HG03196 (cell line): ENCODE results near the gene CLCN2.
A peak's percentile ranks its signal among the peaks of the same experiment; 100 is the strongest.
"Not testable (repeated sequence)": the region's sequence is repeated elsewhere in the genome, so short reads cannot be mapped to it uniquely, and the experiment has no call there.

ENCODE experiments used
- ATAC-seq: cut with Tn5 transposase; IDR thresholded peaks from one replicate; pipeline ENCODE4 v1.9.1; 2021; ENCODE audit not compliant: unreplicated experiment

The CLCN2 gene

GRCh38 chr3:184346480-184347190 is 14.8 kb downstream of the CLCN2 start:
- ATAC-seq, result no peak

- ATAC-seq, result no peak
These were observed 15.9 kb downstream of the CLCN2 start for GRCh38 chr3:184345317-184346144.

GRCh38 chr3:184344579-184345316 is 16.7 kb downstream of the CLCN2 start:
- ATAC-seq, result no peak

- ATAC-seq, result no peak
These were observed 18.1 kb downstream of the CLCN2 start for GRCh38 chr3:184343200-184343876.

GRCh38 chr3:184341925-184342324 is 19.5 kb downstream of the CLCN2 start:
- no peak for ATAC-seq

GRCh38 chr3:184339451-184340135 is 21.8 kb downstream of the CLCN2 start:
- ATAC-seq, result not testable (repeated sequence)

- ATAC-seq, result no peak
These were observed 22.4 kb downstream of the CLCN2 start for GRCh38 chr3:184339001-184339400.

GRCh38 chr3:184338511-184338945 is 22.9 kb downstream of the CLCN2 start:
- ATAC-seq, result no peak

- no peak for ATAC-seq
These were observed 23.4 kb downstream of the CLCN2 start for GRCh38 chr3:184337981-184338380.

- no peak for ATAC-seq
These were observed 24.0 kb downstream of the CLCN2 start, which contains the start of gene FAM131A for GRCh38 chr3:184337399-184337714. Gene FAM131A, plus strand, starts transcription at chr3:184337600. Its CDS starts 31 bp downstream, at chr3:184337631.

- ATAC-seq, result no peak
These were observed 24.6 kb downstream of the CLCN2 start for GRCh38 chr3:184336547-184337398.

- peak; percentile 71 for ATAC-seq
These were observed 25.5 kb downstream of the CLCN2 start for GRCh38 chr3:184335661-184336546.

- ATAC-seq, result peak; percentile 2
These were observed 26.1 kb downstream of the CLCN2 start for GRCh38 chr3:184335291-184335660.

GRCh38 chr3:184334470-184335158 is 26.8 kb downstream of the CLCN2 start:
- no peak for ATAC-seq

GRCh38 chr3:184333700-184334099 is 27.7 kb downstream of the CLCN2 start:
- ATAC-seq, result no peak

GRCh38 chr3:184333190-184333589 is 28.2 kb downstream of the CLCN2 start:
- no peak for ATAC-seq

- no peak for ATAC-seq
These were observed 28.9 kb downstream of the CLCN2 start for GRCh38 chr3:184332370-184333090.
